Glutamatergic neuron (in vitro differentiated cells): Measurements from ENCODE around the gene OTUD5. TPM values are rescaled to one million over a fixed set of nuclear protein-coding genes. Genes with fewer than 3 reads are reported as not detected.
A peak's percentile ranks its signal among the peaks of the same experiment; 100 is the strongest.

Experiments used
- DNase-seq: peaks from one replicate; pipeline ENCODE4 v3.0.0; 2022
- H3K27ac Mint-ChIP-seq: one replicate; pipeline ENCODE4 v1.8.0; 2020; ENCODE audit warnings: mild to moderate bottlenecking, mixed read lengths, inconsistent platforms; ENCODE audit not compliant: unreplicated experiment
- H3K27me3 Mint-ChIP-seq: one replicate; pipeline ENCODE4 v1.8.0; 2020; ENCODE audit warnings: mild to moderate bottlenecking, moderate library complexity, mixed read lengths, inconsistent platforms; ENCODE audit not compliant: unreplicated experiment
- H3K36me3 Mint-ChIP-seq: one replicate; pipeline ENCODE4 v1.8.0; 2020; ENCODE audit warnings: mild to moderate bottlenecking, mixed read lengths, inconsistent platforms; ENCODE audit not compliant: unreplicated experiment
- H3K4me1 Mint-ChIP-seq: one replicate; pipeline ENCODE4 v1.8.0; 2020; ENCODE audit warnings: mild to moderate bottlenecking, low read depth, mixed read lengths, inconsistent platforms; ENCODE audit not compliant: unreplicated experiment
- H3K4me3 Mint-ChIP-seq: one replicate; pipeline ENCODE4 v1.8.0; 2020; ENCODE audit warnings: mild to moderate bottlenecking, mixed read lengths, inconsistent platforms; ENCODE audit not compliant: unreplicated experiment
- H3K9me3 Mint-ChIP-seq: one replicate; pipeline ENCODE4 v1.8.0; 2020; ENCODE audit warnings: mild to moderate bottlenecking, moderate library complexity, mixed read lengths, inconsistent platforms; ENCODE audit not compliant: unreplicated experiment
- CTCF ChIP-seq: fragments of 200-600 bp; sonication (generic); IDR thresholded peaks from one replicate; pipeline ENCODE4 v1.5.0; 2021; ENCODE audit not compliant: partially characterized antibody, unreplicated experiment
- total RNA-seq: library from RNA; stranded (reverse); fragmentation: NEBNext Ultra II Directional; extraction: Animal tissue kit (Norgen Biotek cat#: 25700); gene quantifications from one replicate; pipeline ENCODE4 v1.2.1, GENCODE V29; 2021; ENCODE audit not compliant: unreplicated experiment

The OTUD5 gene
- total RNA-seq, 1 donor from 2014 or later = 68.3 TPM

- Mint-ChIP-seq H3K4me1 (peaks cover 12% of the 10 kb centered on the region), H3K9me3 (peaks cover 4% of the 10 kb centered on the region), H3K27me3 (peaks cover 14% of the 10 kb centered on the region), H3K36me3 (peaks cover 7% of the 10 kb centered on the region), H3K27ac (no peak overlapping the region), H3K4me3 (no peak overlapping the region)
- no peak for DNase-seq
- no peak for TF ChIP-seq CTCF
Observed at GRCh38 chrX:48975041-48975440, 17.6 kb upstream of the OTUD5 start.

GRCh38 chrX:48974574-48974973 is 17.2 kb upstream of the OTUD5 start:
- Mint-ChIP-seq H3K4me3 (no peak overlapping the region), H3K27me3 (peaks cover 14% of the 10 kb centered on the region), H3K27ac (no peak overlapping the region), H3K36me3 (peaks cover 7% of the 10 kb centered on the region), H3K9me3 (peaks cover 4% of the 10 kb centered on the region), H3K4me1 (peaks cover 12% of the 10 kb centered on the region)
- no peak for DNase-seq
- TF ChIP-seq CTCF = no peak

GRCh38 chrX:48974033-48974432 is 16.6 kb upstream of the OTUD5 start:
- Mint-ChIP-seq H3K27me3 (peaks cover 14% of the 10 kb centered on the region), H3K27ac (no peak overlapping the region), H3K9me3 (peaks cover 4% of the 10 kb centered on the region)

GRCh38 chrX:48972220-48973164 is 15.1 kb upstream of the OTUD5 start:
- peak; percentile 52 for DNase-seq

More at GRCh38 chrX:48974033-48974432, 16.6 kb upstream of the OTUD5 start:
- peaks cover 7% of the 10 kb centered on the region for H3K36me3 Mint-ChIP-seq
- DNase-seq = no peak
- TF ChIP-seq CTCF = no peak
- H3K4me3 Mint-ChIP-seq = no peak overlapping the region
- H3K4me1 Mint-ChIP-seq = peaks cover 12% of the 10 kb centered on the region

More at GRCh38 chrX:48972220-48973164, 15.1 kb upstream of the OTUD5 start:
- Mint-ChIP-seq H3K9me3 (peaks cover 3% of the 10 kb centered on the region), H3K27me3 (peaks cover 12% of the 10 kb centered on the region), H3K4me1 (peaks cover 10% of the 10 kb centered on the region), H3K4me3 (peak overlapping the region; percentile 62), H3K36me3 (peaks cover 7% of the 10 kb centered on the region), H3K27ac (peak overlapping the region; percentile 70)
- peak; percentile 42 for TF ChIP-seq CTCF
